HFF-Myc (cell line): ENCODE results near the gene MS4A2.

Experiments
- DNase-seq: peaks from one replicate; pipeline ENCODE4 v3.0.0-alpha.2; 2011; ENCODE audit warnings: low read depth; ENCODE audit errors: extremely low read depth
- H3K4me3 ChIP-seq: replicated peaks from 2 replicates; pipeline ENCODE4 v1.5.1; 2011; ENCODE audit warnings: low read depth, mild to moderate bottlenecking, control low read depth, low read length
- TF ChIP-seq, protein P1 (sequence below): IDR thresholded peaks from 2 replicates; pipeline ENCODE4 v1.5.1; 2012; ENCODE audit warnings: mild to moderate bottlenecking, low read depth, low read length, control low read depth; ENCODE audit errors: missing control alignments

MS4A2 gene

GRCh38 chr11:60119710-60120109, 31.2 kb downstream of the MS4A2 start:
- no peak for DNase-seq
- no peak overlapping the region for H3K4me3 ChIP-seq
- TF ChIP-seq, protein P1, sequence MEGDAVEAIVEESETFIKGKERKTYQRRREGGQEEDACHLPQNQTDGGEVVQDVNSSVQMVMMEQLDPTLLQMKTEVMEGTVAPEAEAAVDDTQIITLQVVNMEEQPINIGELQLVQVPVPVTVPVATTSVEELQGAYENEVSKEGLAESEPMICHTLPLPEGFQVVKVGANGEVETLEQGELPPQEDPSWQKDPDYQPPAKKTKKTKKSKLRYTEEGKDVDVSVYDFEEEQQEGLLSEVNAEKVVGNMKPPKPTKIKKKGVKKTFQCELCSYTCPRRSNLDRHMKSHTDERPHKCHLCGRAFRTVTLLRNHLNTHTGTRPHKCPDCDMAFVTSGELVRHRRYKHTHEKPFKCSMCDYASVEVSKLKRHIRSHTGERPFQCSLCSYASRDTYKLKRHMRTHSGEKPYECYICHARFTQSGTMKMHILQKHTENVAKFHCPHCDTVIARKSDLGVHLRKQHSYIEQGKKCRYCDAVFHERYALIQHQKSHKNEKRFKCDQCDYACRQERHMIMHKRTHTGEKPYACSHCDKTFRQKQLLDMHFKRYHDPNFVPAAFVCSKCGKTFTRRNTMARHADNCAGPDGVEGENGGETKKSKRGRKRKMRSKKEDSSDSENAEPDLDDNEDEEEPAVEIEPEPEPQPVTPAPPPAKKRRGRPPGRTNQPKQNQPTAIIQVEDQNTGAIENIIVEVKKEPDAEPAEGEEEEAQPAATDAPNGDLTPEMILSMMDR = no peak

- no peak overlapping the region for H3K4me3 ChIP-seq
- DNase-seq = no peak
- TF ChIP-seq, protein P1 = no peak
Measured at GRCh38 chr11:60121264-60121663, 32.8 kb downstream of the MS4A2 start.

DNA sequence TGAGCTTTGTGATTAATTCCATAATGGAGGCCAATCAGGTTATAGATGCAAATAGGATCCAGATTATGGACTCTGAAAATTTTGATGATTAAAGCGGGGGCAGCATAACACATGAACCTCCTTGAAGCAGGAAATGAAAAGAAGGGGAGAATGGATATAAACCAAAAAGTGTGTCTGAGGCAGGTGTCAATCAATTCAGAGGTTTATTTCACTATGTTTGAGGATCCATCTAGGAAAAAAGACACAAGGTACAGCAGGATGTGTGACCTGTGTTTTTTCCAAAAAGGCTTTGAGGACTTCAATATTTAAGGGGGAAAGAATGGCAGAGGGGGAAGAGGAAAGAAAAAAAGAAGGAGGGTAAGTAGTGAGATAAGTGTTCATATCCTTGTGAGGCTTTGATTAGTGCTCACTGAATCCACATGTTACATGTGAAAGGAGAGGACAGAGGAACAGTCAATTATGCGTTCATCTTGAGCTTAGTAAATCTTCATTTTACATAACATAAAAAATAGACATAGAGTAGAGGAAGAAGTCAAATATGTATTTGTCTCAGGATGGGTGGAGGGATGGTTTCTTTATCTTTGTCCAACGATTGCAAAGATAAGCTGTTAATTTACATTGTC, 34.1 kb downstream of the MS4A2 start:
- H3K4me3 ChIP-seq = no peak overlapping the region
- TF ChIP-seq, protein P1 = no peak
- DNase-seq = no peak

DNA sequence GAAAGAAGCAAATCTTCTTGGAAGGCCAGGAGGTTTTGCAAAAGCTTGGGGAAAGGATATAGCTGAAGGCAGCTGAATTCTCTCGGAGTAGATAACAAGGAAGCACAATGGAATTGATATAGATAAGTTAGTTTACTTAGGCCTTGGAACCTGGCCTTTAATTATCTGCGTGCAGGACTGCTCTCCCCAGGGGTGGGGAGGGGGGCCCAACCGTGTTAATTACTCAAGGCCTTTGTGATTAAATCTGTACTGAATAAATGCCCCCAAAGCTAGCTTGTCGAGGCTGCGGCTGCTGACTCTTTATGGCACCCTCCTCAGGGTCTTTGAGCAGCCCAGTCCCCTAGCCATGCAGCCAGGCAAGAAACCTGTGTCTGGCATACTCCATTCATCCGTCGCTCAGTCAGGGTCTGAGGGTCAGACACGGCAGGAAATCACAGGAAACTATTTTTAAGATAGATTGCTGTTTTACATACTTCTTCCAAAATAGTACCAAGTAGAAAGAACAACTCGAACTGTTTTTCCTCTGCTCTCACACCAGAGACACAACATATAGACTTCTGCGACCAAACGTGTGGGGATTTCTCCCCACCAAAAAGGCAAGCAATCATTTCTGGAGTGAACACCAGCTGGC, 36.5 kb downstream of the MS4A2 start:
- TF ChIP-seq, protein P1 = no peak

GRCh38 chr11:60125956-60126585, 37.6 kb downstream of the MS4A2 start:
- H3K4me3 ChIP-seq = no peak overlapping the region
- no peak for DNase-seq
- TF ChIP-seq, protein P1 = no peak

More for the DNA sequence above, 36.5 kb downstream of the MS4A2 start:
- H3K4me3 ChIP-seq = no peak overlapping the region
- DNase-seq = no peak

GRCh38 chr11:60127311-60127811, 38.9 kb downstream of the MS4A2 start:
- no peak overlapping the region for H3K4me3 ChIP-seq
- TF ChIP-seq, protein P1 = no peak
- no peak for DNase-seq
